WTC11 (cell line): ENCODE data around the gene LTK. TPM values are rescaled to one million over a fixed set of nuclear protein-coding genes. Genes with fewer than 3 reads are reported as not detected.

Experiments used
- ATAC-seq: fragments of 200-7000 bp; cut with Tn5 transposase; 2 replicates; pipeline ENCODE4 v1.10.0; 2021; ENCODE audit warnings: mild to moderate bottlenecking, moderate library complexity
- CTCF ChIA-PET: fragments of 300-600 bp; sonication (Branson Sonifier 250); formaldehyde crosslinking; loops from one replicate; lab custom pipeline; 2021; ENCODE audit warnings: antibody characterized with exemption; lab: Charles Lee
- POLR2A ChIA-PET: fragments of 350-600 bp; sonication (Branson Sonifier 250); formaldehyde crosslinking; loops from one replicate; lab custom pipeline; 2021; ENCODE audit warnings: antibody characterized with exemption; lab: Charles Lee
- DNase-seq: peaks from one replicate; pipeline ENCODE4 v3.0.0; 2021; ENCODE audit warnings: low spot score
- H3K27ac Mint-ChIP-seq: 2 replicates; pipeline ENCODE4 v1.8.0; 2021; ENCODE audit warnings: mixed read lengths
- H3K27me3 Mint-ChIP-seq: 2 replicates; pipeline ENCODE4 v1.8.0; 2021; ENCODE audit warnings: low read depth, mild to moderate bottlenecking, moderate library complexity, mixed read lengths
- H3K36me3 Mint-ChIP-seq: 2 replicates; pipeline ENCODE4 v1.8.0; 2021; ENCODE audit warnings: mixed read lengths
- H3K4me1 Mint-ChIP-seq: 2 replicates; pipeline ENCODE4 v1.8.0; 2022; ENCODE audit warnings: mixed read lengths
- H3K4me3 Mint-ChIP-seq: 2 replicates; pipeline ENCODE4 v1.8.0; 2021; ENCODE audit warnings: mild to moderate bottlenecking, moderate library complexity, mixed read lengths
- H3K9me3 Mint-ChIP-seq: 2 replicates; pipeline ENCODE4 v1.8.0; 2021; ENCODE audit warnings: mixed read lengths
- AFF4 ChIP-seq: sonication (generic); formaldehyde crosslinking; IDR thresholded peaks from 2 replicates; pipeline ENCODE4 v1.8.1; 2023; ENCODE audit warnings: mild to moderate bottlenecking, missing genetic modification reagents, borderline replicate concordance
- E2F4 ChIP-seq: sonication (generic); formaldehyde crosslinking; IDR thresholded peaks from 2 replicates; pipeline ENCODE4 v1.8.1; 2022; ENCODE audit warnings: low read depth, mild to moderate bottlenecking, moderate library complexity, missing genetic modification reagents, borderline replicate concordance
- E2F5 ChIP-seq: sonication (generic); formaldehyde crosslinking; IDR thresholded peaks from 2 replicates; pipeline ENCODE4 v1.8.1; 2022; ENCODE audit warnings: mild to moderate bottlenecking, moderate library complexity, missing genetic modification reagents
- EMX1 ChIP-seq: fragments of 250-450 bp; sonication (Bioruptor Pico); IDR thresholded peaks from 2 replicates; pipeline ENCODE4 v1.8.0; 2021; ENCODE audit warnings: mild to moderate bottlenecking
- FOXP4 ChIP-seq: sonication (generic); formaldehyde crosslinking; IDR thresholded peaks from 2 replicates; pipeline ENCODE4 v1.8.0; 2022; ENCODE audit warnings: mild to moderate bottlenecking, missing genetic modification reagents
- GTF2I ChIP-seq: fragments of 250-450 bp; sonication (Bioruptor Pico); conservative IDR thresholded peaks from 2 replicates; pipeline ENCODE4 v1.4.0; 2021; ENCODE audit warnings: mild to moderate bottlenecking
- NFE2L1 ChIP-seq: sonication (generic); formaldehyde crosslinking; IDR thresholded peaks from 2 replicates; pipeline ENCODE4 v1.8.1; 2023; ENCODE audit warnings: missing genetic modification reagents
- OVOL2 ChIP-seq: fragments of 250-450 bp; sonication (Bioruptor Pico); IDR thresholded peaks from 2 replicates; pipeline ENCODE4 v1.9.0; 2021; ENCODE audit warnings: mild to moderate bottlenecking, borderline replicate concordance
- STAT6 ChIP-seq: sonication (generic); formaldehyde crosslinking; conservative IDR thresholded peaks from 2 replicates; pipeline ENCODE4 v1.8.1; 2023; ENCODE audit warnings: mild to moderate bottlenecking, low read depth, missing genetic modification reagents, moderate library complexity
- TEAD4 ChIP-seq: sonication (generic); formaldehyde crosslinking; IDR thresholded peaks from 2 replicates; pipeline ENCODE4 v1.8.0; 2022; ENCODE audit warnings: mild to moderate bottlenecking, missing genetic modification reagents
- TP53 ChIP-seq: sonication (generic); formaldehyde crosslinking; IDR thresholded peaks from 2 replicates; pipeline ENCODE4 v1.8.1; 2023; ENCODE audit warnings: mild to moderate bottlenecking, missing genetic modification reagents
- USF1 ChIP-seq: sonication (generic); formaldehyde crosslinking; IDR thresholded peaks from 2 replicates; pipeline ENCODE4 v1.8.0; 2022; ENCODE audit warnings: mild to moderate bottlenecking, missing genetic modification reagents
- ZBTB21 ChIP-seq: sonication (generic); formaldehyde crosslinking; IDR thresholded peaks from 2 replicates; pipeline ENCODE4 v1.8.1; 2023; ENCODE audit warnings: mild to moderate bottlenecking, missing genetic modification reagents, borderline replicate concordance
- ZNF219 ChIP-seq: sonication (generic); formaldehyde crosslinking; IDR thresholded peaks from 2 replicates; pipeline ENCODE4 v1.8.0; 2023; ENCODE audit warnings: missing genetic modification reagents, mild to moderate bottlenecking, borderline replicate concordance
- ZNF396 ChIP-seq: fragments of 250-450 bp; sonication (Bioruptor Pico); IDR thresholded peaks from 2 replicates; pipeline ENCODE4 v1.8.0; 2021; ENCODE audit warnings: mild to moderate bottlenecking, moderate library complexity, borderline replicate concordance
- ZNF671 ChIP-seq: fragments of 250-450 bp; sonication (Bioruptor Pico); IDR thresholded peaks from 2 replicates; pipeline ENCODE4 v1.8.0; 2021; ENCODE audit warnings: mild to moderate bottlenecking
- total RNA-seq: library from RNA; stranded (reverse); gene quantifications from 3 replicates; pipeline ENCODE4 v1.2.3, GENCODE V29; 2021

LTK gene
- total RNA-seq, 1 experiment from 2014 or later: 0.66 TPM

- TF ChIP-seq AFF4 (CRISPR knock-in tag) (no peak), ZBTB21 (CRISPR knock-in tag) (no peak), GTF2I (CRISPR knock-in tag) (no peak), E2F5 (CRISPR knock-in tag) (no peak), TP53 (no peak), ZNF396 (CRISPR knock-in tag) (no peak), USF1 (no peak), ZNF671 (CRISPR knock-in tag) (no peak), OVOL2 (CRISPR knock-in tag) (no peak), FOXP4 (CRISPR knock-in tag) (no peak)
These were observed 48.6 kb upstream of the LTK start (continued) for GRCh38 chr15:41562244-41562643.

GRCh38 chr15:41561777-41562145, 48.1 kb upstream of the LTK start:
- Mint-ChIP-seq H3K36me3 (peaks cover 8% of the 10 kb centered on the region; the same call in 1 of the 2 replicates), H3K27me3 (no peaks in the 10 kb centered on the region; the same call in 1 of the 2 replicates), H3K27ac (peak overlapping the region; percentile 92), H3K4me1 (peaks cover 82% of the 10 kb centered on the region), H3K4me3 (peak overlapping the region; percentile 27), H3K9me3 (no peaks in the 10 kb centered on the region)
- ChIA-PET CTCF (interaction anchor here (0.6 to 5.2 kb wide), 19 partner anchors 8 to 343 kb away, joined by 3 to 121 read pairs (median 5); partner anchors contain the start of genes LTK, MAPKBP1 and MGA), POLR2A (interaction anchor here (0.8 to 3.9 kb wide), 6 partner anchors 18 to 212 kb away, joined by 3 to 19 read pairs (median 4); partner anchors contain the start of genes MAPKBP1 and RPAP1)
- ATAC-seq (peak; percentile 1; the same call in 1 of the 2 replicates), DNase-seq (peak; percentile 67)
- TF ChIP-seq EMX1 (CRISPR knock-in tag): no peak
- no peak for TF ChIP-seq AFF4 (CRISPR knock-in tag)
- TF ChIP-seq NFE2L1 (CRISPR knock-in tag): no peak
- no peak for TF ChIP-seq ZBTB21 (CRISPR knock-in tag)
- TF ChIP-seq STAT6 (CRISPR knock-in tag): no peak
- TF ChIP-seq ZNF219: no peak
- no peak for TF ChIP-seq USF1
- no peak for TF ChIP-seq TEAD4 (CRISPR knock-in tag)
- TF ChIP-seq E2F4: no peak
